Stimulated activated CD4-positive, alpha-beta T cell treated with anti-CD3 and anti-CD28 coated beads, Interleukin-2, amount 100 ng/mL, for 4 hours (primary cell): ENCODE results near the gene GCNT2.
"Not testable (repeated sequence)": the region's sequence is repeated elsewhere in the genome, so short reads cannot be mapped to it uniquely, and the experiment has no call there.

Experiments used
- DNase-seq: peaks from one replicate; pipeline ENCODE4 v3.0.0-alpha.2; 2020; ENCODE audit warnings: low read depth

Gene GCNT2

DNA sequence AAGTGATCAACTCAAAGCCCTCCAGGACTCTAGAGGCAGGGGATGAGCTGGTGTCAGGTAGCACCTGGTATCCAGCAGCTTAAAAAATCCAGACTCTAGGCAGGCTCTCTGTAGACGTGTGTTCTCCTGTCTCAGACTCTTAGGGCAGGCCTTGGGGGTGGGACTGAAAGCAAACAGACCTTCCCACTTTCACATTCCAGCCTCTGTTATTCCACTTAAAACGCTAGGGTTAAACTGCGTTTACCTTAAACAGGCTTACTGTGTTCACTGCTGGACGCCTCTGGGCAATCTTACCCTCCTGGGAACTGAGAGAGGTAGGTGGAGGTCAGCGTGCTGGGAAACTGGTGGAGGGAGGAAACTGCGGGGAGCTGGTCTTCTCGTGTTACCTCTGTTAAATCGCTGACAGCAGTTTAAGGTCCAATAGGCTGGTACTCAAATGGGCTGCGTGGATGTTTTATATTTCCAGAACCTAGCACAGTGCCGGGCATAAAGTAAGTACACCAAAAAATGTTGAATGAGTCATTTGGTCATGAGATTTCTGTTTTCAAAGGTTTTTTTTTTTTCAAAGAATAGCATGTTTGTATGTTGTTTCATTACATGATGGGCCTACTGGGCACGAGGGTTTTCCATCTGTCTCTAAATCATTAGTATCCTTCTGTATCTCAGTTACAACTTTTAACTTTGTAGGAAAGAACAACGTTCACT, at the start of gene GCNT2:
Gene GCNT2 (plus strand): TSS at position 248 of the 705 bp plus-strand sequence. CDS start 7,561 bp downstream, outside the sequence.
- DNase-seq = no peak

DNA sequence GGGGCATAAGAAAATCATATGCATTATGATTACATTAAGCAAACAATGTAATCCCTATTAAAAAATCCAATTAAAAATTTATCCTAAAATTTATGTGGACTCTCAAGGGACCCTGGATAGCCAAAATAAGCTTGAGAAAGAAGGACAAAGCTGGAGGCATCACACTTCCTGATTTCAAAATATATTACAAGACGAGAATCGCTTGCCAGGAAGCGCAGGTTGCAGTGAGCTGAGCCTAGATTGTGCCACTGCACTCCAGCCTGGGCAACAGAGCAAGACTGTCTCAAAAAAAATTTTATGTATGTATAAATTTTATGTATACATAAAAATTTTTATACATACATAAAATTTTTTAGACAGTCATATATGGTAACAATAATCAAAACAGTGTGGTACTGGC, 48.5 kb upstream of the GCNT2 start:
- DNase-seq = no peak

DNA sequence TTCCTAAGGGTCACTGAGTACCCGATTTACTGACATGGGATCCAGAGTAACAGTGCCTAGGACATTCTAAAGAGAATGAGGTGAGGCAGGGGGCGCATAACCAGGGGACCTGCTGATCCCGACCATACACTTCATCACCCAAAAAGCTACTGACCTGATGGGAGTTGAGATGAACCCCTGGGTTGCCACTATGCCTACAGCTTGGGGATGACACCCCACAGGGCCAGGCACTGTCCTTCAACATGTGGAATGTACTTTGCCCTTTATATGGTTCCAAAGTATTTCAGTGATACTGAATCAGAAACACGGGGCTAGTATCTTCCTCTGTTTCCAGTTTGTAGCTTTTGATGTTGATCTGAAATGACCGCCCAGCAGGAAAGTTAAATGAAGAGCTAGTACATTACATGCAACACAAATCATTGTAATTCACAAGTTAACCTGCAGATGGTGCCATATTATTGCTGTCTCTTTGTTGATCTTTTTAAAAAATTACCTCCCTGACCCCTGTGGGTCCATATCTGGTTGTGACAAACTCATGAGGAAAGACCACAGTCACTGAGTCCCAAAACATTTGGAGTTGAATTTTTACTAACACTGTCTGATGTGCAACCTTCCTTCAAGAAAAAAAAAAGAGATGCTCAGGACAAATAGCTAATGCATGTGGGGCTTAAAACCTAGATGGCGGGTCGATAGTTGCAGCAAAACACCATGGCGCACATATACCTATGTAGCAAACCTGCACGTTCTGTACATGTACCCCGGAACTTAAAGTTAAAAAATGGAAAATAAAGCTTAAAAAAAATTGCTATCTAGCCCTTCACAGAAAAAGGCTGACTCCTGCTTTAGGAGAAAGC, 42.7 kb upstream of the GCNT2 start:
- DNase-seq = no peak

DNA sequence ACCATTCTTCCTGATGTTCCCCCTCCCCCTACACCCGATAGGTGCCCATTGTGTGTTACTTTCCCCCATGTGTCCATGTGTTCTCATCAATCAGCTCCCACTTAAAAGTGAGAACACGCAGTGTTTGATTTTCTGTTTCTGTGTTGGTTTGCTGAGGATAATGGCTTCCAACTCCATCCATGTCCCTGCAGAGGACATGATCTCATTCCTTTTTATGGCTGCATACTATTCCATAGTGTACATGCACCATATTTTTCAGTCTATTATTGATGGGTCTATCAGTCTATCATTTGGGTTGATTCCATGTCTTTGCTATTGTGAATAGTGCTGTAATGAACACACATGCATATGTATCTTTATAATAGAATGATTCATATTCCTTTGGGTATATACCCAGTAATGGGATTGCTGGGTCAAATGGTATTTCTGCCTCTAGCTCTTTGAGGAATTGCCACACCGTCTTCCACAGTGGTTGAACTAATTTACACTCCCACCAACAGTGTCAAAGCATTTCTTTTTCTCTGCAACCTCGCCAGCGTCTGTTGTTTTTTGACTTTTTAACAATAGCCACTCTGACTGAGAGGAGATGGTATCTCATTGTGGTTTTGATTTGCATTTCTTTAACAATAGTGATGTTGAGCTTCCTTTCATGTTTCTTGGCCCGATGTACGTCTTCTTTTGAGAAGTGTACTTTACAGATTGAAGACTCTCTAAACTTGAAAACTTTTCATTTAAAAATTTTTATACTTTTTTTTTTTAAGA, 41.0 kb upstream of the GCNT2 start:
- DNase-seq = no peak

DNA sequence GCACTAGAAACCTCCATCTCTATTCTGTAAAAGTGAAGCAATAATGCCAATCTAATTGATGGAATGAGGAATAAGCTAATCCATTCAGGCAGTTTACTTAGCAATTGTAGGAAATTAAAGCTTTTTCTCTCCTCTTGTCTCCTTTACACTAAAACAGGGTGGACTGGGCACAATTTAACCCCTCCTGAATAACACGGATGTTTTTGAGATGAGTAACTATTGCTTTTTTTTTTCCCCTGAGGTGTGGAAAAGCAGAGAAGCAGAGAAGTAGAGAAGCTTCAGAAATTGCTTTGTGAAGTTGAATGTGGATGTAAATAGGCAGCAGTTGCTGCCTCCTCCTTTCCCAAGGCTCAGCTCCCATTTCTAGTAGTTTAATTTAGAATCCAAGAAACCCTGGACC, 40.0 kb upstream of the GCNT2 start:
- no peak for DNase-seq

DNA sequence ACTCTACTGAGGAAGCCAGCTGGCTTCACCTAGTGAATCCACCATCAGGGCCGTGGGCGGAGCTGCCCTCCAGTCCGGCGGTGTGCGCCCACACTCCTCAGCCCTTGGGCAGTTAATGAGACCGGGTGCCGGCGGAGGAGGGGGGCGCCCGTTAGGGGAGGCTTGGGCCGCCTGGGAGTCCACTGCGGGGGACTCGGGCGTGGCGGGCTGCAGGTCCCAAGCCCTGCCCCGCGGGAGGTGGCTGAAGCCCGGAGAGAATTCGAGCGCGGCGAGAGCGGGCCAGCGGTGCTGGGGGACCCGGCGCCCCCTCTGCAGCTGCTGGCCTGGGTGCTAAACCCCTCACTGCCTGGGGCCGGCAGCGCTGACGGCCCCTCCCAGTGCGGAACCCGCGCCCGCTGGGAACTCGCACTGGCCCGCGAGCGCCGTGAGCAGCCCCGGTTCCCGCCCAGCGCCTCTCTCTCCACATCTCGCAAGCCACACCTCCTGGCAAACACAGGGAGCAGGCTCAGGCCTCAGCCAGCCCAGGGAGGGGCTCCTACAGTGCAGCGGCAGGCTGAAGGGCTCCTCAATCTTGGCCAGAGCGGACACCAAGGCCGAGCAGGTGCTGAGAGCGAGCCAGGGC, 38.4 kb upstream of the GCNT2 start:
- DNase-seq = no peak

DNA sequence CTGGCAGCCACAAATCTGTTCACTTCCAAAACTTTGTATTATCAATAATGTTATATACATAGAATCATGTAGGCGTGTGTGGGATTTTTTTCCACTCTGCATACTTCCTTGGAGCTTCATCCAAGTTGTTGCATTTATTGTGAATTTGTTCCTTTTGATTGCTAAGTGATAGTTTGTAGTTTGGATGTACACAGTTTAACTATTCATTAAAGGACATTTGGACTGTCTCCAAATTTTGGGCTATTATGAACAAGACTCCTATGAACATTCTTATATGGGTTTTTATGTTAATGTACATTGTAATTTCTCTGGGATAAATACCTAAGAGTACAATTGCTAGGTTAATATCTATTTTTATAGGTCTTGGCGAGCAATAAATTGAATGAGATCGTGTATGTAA, 36.2 kb upstream of the GCNT2 start:
- no peak for DNase-seq

DNA sequence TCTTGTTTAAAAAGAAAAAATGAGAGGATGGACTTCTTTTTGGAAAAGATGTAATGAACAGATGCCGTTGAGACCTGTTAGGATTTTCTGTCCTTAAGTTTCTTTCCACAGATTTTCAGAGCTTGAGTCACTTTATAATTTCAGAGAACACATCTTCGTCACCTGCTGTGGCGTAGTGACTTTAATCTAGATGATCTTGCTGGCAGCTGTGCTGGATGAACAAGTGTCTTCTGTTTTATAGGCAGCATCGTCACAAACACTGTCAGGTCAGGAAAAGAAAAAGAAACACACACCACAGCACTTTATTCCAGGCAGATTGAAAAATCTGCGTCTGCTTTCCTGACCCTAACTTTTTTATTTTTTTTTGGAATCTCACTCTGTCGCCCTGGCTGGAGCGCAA, 35.7 kb upstream of the GCNT2 start:
- no peak for DNase-seq

DNA sequence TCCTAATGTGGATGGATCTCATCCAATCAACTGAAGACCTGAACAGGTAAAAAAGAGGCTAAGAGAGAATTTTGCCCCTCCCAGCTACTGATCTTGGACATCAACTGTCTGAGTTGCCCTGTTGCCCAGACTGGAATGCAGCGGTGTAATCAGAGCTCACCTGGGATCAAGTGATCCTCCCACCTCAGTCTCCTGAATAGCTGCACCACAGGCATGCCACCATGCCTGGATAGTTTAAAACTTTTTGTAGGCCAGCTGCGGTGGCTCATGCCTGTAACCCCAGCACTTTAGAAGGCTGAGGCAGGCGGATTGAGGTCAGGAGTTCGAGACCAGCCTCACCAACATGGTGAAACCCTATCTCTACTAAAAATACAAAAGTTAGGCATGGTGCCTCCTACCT, 34.9 kb upstream of the GCNT2 start:
- DNase-seq = no peak

DNA sequence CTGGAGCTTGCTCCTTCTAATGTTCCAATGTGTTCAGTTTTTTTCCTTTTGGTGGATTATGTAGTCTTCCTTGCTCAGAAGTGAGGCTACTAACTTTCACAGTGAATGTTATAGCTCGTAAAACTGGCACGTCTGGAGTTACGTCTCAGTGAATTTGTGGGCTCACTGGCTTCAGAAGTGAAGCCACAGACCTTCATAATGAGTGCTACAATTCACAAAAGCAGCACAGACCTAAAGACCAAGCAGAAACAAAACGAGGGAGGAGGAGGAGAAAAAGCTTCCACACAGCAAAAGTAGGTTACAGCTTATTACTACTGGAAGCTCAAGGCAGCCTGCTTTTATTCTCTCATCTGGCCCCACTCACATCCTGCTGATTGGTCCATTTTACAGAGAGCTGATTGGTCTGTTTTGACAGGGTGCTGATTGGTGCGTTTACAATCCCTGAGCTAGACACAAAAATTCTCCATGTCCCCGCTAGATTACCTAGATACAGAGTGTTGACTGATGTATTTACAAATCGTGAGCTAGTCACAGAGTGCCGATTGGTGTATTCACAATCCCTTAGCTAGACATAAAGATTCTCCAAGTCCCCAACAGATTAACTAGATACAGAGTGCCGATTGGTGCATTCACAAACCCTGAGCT, 34.1 kb upstream of the GCNT2 start:
- not testable (repeated sequence) for DNase-seq

DNA sequence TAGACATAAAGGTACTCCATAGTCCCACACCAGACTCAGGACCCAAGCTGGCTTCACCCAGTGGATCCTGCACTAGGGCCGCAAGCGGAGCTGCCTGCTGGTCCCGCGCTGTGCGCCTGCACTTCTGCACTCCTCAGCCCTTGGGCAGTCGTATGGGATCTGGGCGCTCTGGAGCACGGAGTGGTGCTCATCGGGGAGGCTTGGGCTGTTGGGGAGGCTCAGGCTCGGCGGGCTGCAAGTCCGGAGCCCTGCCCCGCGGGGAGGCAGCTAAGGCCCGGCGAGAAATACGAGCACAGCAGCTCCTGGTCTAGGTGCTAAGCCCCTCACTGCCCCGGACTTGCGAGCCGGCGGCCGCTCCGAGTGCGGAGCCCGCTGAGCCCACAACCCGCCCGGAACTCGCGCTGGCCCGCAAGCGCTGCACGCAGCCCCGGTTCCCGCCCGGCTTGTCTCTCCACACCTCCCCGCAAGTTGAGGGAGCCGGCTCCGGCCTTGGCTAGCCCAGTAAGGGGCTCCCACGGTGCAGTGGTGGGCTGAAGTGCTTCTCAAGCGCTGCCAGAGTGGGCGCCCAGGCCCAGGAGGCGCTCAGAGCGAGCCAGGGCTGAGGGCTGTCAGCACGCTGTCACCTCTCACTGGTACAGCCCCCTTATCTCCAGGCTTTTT, 33.4 kb upstream of the GCNT2 start:
- DNase-seq = no peak

DNA sequence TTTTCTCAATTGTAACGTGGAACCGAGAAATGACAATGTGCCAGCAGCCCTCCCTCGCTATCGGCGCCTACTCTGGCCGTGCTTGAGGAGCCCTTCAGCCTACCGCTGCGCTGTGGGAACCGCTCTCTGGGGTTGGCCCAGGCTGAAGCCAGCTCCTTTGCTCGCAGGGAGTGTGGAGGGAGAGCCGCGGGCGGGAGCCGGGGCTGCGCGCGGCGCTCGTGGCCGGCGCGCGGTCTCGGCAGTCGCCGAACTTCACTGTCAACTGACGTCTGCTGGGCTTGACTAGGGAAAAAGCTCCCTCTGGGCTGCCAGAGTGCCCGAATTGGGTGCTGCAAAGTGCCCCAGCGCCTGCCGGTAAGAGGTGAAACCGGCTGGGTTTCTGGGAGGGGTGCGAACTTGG, 29.7 kb upstream of the GCNT2 start:
- no peak for DNase-seq

DNA sequence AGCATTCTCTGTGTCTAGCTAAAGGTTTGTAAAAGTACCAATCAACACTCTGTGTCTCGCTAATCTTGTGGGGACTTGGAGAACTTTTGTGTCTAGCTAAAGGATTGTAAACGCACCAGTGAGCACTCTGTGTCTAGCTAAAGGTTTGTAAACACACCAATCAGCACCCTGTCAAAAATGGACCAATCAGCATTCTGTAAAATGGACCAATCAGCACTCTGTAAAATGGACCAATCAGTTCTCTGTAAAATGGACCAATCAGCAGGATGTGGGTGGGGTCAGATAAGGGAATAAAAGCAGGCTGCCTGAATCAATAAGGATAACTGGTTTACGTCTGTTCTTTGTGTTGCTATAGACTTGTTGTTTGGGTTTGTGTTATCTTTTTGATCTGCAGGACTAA, 29.2 kb upstream of the GCNT2 start:
- not testable (repeated sequence) for DNase-seq

DNA sequence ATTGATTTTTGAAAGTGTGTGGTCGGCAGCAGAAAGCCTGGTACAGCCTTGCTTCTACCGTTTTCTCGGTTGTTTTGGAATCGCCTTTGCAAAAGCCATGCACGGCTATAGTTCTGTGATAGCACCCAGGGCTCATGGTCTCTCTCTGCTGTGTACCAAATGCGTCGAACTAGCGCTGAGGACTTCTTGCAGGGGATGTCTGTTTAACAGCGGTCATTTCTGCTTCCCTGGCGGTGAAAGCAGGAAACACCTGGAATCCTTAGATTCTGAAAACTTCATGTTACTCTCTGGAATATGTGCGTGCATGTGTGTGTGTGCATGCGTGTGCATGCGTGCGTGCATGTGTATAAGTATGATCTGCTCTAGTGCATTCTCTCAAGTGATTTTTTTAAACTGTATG, 26.1 kb upstream of the GCNT2 start:
- no peak for DNase-seq

DNA sequence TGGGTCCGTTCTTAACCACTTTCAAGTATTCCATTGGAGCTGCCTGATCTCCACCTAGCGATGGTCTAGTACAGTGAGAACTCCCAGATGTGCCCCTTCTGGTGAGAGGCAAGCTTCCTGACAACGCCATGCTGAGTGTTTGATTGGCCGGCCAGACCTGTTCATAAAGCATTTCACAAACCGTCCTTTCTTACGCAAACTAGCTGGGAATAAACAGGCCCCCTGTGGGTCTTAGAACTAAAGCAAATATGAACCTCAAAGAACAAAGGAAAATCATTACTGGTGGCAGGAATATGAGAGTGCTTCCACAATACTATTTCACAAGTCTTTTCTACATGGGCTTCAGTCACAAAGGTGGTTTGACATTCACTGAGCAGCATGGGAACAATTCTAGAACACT, 15.6 kb upstream of the GCNT2 start:
- no peak for DNase-seq

DNA sequence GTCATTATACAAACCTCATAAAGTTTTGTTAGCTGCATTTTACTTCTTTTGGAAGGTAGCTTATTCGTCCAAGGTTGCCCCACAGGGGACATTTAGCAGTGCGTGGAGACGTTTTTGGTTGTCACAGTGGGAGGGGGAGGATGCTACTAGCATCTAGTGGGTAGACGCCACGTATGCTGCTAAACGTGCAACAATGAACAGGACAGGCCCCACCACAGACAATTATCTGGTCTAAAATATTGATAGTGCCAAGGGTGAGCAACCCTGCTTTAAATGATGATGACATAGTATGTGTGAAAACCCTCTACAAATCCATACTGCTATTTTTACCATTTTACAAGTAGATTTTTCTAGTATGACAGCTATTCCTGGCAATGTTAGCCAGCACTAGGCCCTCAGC, 13.9 kb upstream of the GCNT2 start:
- no peak for DNase-seq

DNA sequence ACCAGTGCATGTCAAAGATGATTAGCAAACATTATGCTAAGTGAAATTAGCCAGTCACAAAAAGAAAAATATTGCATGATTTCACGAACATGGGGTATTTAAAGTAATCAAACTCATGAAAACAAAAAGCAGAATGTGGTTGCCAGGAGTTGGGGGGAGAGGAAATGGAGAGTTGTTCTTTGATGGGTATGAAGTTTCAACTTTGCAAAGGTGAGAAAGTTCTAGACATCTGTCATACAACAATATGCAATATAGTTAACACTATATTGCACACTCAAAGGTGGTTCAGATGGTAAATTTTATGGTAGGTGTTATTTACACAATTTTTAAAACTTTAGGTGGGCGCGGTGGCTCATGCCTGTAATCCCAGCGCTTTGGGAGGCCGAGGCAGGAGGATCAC, 13.4 kb upstream of the GCNT2 start:
- no peak for DNase-seq

DNA sequence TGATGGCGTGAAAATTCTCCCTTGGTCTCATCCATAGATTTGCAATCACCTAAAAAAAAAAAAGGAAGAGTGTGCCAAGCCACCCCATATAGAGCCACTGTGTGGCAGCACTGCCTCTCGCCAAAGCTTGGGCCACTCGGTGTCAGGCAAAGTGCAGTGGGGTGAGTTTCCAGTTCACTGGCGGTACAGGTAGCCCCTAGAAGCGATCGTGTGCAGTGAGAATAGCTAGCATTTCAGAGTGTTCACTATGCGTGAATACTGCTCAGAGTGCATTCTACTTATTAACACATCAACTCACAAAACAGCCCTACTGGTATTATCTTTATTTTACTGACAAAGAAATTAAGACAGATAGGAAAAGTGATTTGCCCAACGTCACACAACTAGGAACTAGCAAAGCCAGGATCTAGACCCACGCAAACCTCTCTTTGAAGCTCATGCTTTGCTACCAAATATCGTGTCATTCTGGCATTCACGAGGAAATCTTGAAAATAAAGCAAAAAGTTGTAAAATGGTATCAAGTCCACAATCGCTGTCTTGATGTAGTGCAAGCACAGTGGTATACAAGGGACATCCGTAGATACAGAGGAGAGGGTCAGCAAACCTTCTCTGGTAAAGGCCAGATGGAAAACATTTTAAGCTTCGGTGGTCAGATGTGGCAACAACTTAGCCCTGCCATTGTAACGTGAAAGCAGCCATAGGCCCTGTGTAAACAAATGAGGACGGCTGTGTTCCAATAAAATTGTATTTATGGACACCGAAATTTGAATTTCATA, 10.4 kb upstream of the GCNT2 start:
- DNase-seq = no peak

DNA sequence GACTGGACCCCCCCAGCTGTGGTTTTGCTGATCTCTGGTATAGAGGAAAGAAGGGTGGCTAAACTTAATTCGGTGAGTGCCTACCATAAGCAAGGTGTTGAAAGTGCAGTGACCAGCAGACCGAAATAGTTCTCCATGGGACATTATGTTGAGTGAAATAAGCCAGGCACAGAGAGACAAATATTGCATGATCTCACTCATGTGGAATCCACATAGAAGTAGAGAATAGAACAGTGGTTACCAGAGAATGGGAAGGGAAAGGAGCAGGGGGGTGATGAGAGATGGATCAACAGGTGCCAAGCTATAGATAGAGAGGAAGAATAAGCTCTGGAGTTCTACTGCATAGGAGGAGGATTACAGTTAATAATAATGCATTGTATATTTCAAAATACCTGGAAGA, 9.7 kb upstream of the GCNT2 start:
- no peak for DNase-seq

DNA sequence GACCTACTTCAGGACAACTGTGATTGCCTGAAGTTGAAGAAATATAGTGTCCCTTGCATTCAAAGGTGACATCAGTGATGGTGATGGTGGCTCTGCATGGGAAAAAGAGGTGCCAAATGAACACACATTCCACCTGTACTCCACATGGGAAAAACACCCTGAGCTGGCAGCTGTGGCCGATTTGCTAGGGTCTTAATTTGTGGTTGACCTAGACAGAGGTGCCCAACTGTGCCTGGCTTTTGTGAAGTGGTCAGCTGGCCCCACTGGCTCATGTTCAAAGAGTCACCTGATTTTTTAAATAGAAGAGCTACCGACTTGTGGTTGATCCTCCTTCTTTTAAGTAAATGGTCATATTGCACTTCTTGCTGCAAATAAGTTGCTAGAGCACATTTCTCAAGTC, 7.6 kb upstream of the GCNT2 start:
- no peak for DNase-seq
